ENCODE measurements around the gene ST3GAL5. TPM values are rescaled to one million over a fixed set of nuclear protein-coding genes. Genes with fewer than 3 reads are reported as not detected.

Gene ST3GAL5
- total and polyA plus RNA-seq, 2 experiments from 2014 or later: 3.2 to 7.9 TPM

- no peaks in the 10 kb centered on the region for H3K36me3 ChIP-seq (ENCODE audit: insufficient read depth)
- peaks cover 15% of the 10 kb centered on the region for H3K4me1 Mint-ChIP-seq
- H3F3A ChIP-seq (replicated peaks; ENCODE audit: low read depth): no peaks in the 10 kb centered on the region
- TF ChIP-seq ZNF462 (CRISPR knock-in tag; IDR thresholded peaks at IDR 0.05): no peak
- TF ChIP-seq ETS1 (IDR thresholded peaks at IDR 0.05): no peak
- no peak for TF ChIP-seq CREB1 (CRISPR knock-in tag; IDR thresholded peaks at IDR 0.05; ENCODE audit: low read depth)
- TF ChIP-seq EZH2 (IDR thresholded peaks at IDR 0.05; ENCODE audit: low read depth, unreplicated experiment): no peak
- no peak for TF ChIP-seq EZH2phosphoT487 (IDR thresholded peaks at IDR 0.05; ENCODE audit: unreplicated experiment)
- no peak for TF ChIP-seq JUNB (IDR thresholded peaks at IDR 0.05; ENCODE audit: unreplicated experiment)
- TF ChIP-seq STAT1 (IDR thresholded peaks at IDR 0.05; ENCODE audit: unreplicated experiment): no peak
- TF ChIP-seq ZNF114 (CRISPR knock-in tag; IDR thresholded peaks at IDR 0.05): no peak
- TF ChIP-seq REST (IDR thresholded peaks at IDR 0.05; ENCODE audit: unreplicated experiment): no peak
- TF ChIP-seq POLR2AphosphoS5 (IDR thresholded peaks at IDR 0.05; ENCODE audit: low read depth): no peak
- no peak for TF ChIP-seq NANOG (IDR thresholded peaks at IDR 0.05; ENCODE audit: borderline replicate concordance)
- no peak for TF ChIP-seq ZNF331 (CRISPR knock-in tag; IDR thresholded peaks at IDR 0.05; ENCODE audit: low read depth)
- no peak for TF ChIP-seq CTCF (conservative IDR thresholded peaks at IDR 0.05; ENCODE audit: low read depth in 2 of 2)
- peaks cover 4% of the 10 kb centered on the region for H3K27me3 Mint-ChIP-seq (ENCODE audit: insufficient read depth, low read depth, poor library complexity)
- ATAC-seq (no peak), DNase-seq (ENCODE audit: low spot score) (no peak)
- no peak overlapping the region for H3K27ac ChIP-seq (ENCODE audit: low read depth)
- H3K79me2 ChIP-seq (replicated peaks; ENCODE audit: insufficient read depth): no peaks in the 10 kb centered on the region
- H3K27me3 ChIP-seq (ENCODE audit: insufficient read depth): no peaks in the 10 kb centered on the region
- no peak overlapping the region for H3K27ac Mint-ChIP-seq
- no peak overlapping the region for H3K4me3 ChIP-seq
- no peak overlapping the region for H3K4me2 ChIP-seq
- peaks cover 3% of the 10 kb centered on the region; the same call in 1 of the 2 replicates for H3K4me1 ChIP-seq (ENCODE audit: insufficient read depth)
- H4K20me1 ChIP-seq (replicated peaks; ENCODE audit: insufficient read depth): no peaks in the 10 kb centered on the region
- H2AFZ ChIP-seq: no peak overlapping the region; the same call in 1 of the 2 replicates
- no peaks in the 10 kb centered on the region for H3K36me3 Mint-ChIP-seq (ENCODE audit: low read depth)
- H3K4me3 Mint-ChIP-seq: no peak overlapping the region
- H3K9me3 Mint-ChIP-seq: no peaks in the 10 kb centered on the region
- H3K9me2 ChIP-seq (ENCODE audit: insufficient read depth): no peaks in the 10 kb centered on the region
Measured at GRCh38 chr2:85813211-85813981, 75.4 kb downstream of the ST3GAL5 start.

All from GM23338 (cell line).